ENCODE results near the gene ZYX. TPM values are rescaled to one million over a fixed set of nuclear protein-coding genes. Genes with fewer than 3 reads are reported as not detected.
"Not testable (repeated sequence)": the region's sequence is repeated elsewhere in the genome, so short reads cannot be mapped to it uniquely, and the experiment has no call there.

ZYX gene
- total RNA-seq, 1 donor from 2014 or later, result 86.2 TPM

DNA sequence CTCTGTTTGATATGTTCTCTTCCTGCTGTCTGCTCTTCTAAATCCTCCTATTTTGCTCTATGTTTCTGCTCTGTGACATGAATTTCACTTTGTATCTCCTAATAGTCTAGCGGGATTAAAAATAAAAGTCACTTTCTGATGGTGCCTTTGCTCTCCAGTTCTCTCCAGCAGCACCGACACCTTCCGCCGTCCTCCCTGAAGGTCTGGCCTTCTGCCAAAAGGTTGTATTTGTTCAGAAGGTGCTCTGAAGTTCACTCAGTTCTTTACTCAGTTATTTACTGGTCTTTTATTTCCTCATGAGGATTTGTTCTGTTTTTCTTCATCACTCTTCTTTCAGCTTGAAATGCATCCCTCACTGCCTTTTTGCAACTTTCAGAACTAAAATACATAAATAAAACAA is 38.7 kb downstream of the ZYX start:
- H3K27ac ChIP-seq, result no peak overlapping the region
- no peaks in the 10 kb centered on the region for H3K9me3 ChIP-seq
- H3K4me3 ChIP-seq, result no peak overlapping the region
- H3K4me1 ChIP-seq, result peaks cover 9% of the 10 kb centered on the region
- intact Hi-C loops (cut with DNase I), result loop anchor here (10.0 kb wide), 2 partner anchors 55 to 175 kb away; partner anchors contain the start of gene FAM131B
- no peaks in the 10 kb centered on the region for H3K27me3 ChIP-seq
- DNase-seq (ENCODE audit: extremely low spot score in 2 of 2), result no peak
- TF ChIP-seq POLR2AphosphoS5 (IDR thresholded peaks at IDR 0.05; ENCODE audit: insufficient read depth in 1 of 2, low read depth in 1 of 2) (no peak), POLR2A (IDR thresholded peaks at IDR 0.05) (no peak)
- TF ChIP-seq, protein P1, sequence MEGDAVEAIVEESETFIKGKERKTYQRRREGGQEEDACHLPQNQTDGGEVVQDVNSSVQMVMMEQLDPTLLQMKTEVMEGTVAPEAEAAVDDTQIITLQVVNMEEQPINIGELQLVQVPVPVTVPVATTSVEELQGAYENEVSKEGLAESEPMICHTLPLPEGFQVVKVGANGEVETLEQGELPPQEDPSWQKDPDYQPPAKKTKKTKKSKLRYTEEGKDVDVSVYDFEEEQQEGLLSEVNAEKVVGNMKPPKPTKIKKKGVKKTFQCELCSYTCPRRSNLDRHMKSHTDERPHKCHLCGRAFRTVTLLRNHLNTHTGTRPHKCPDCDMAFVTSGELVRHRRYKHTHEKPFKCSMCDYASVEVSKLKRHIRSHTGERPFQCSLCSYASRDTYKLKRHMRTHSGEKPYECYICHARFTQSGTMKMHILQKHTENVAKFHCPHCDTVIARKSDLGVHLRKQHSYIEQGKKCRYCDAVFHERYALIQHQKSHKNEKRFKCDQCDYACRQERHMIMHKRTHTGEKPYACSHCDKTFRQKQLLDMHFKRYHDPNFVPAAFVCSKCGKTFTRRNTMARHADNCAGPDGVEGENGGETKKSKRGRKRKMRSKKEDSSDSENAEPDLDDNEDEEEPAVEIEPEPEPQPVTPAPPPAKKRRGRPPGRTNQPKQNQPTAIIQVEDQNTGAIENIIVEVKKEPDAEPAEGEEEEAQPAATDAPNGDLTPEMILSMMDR (IDR thresholded peaks at IDR 0.05), result no peak
- no peaks in the 10 kb centered on the region for H3K36me3 ChIP-seq

DNA sequence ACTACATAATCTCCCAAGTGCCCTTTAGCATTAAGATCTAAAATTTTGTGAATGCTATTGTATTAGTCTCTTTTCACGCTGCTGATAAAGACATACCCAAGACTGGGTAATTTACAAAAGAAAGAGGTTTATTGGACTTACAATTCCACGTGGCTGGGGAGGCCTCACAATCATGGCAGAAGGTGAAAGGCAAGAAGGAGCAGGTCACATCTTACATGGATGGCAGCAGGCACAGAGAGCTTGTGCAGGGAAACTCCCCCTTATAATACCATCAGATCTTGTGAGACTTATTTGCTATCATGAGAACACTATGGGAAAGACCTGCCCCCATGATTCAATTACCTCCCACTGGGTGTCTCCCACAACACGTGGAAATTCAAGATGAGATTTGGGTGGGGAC is 39.5 kb downstream of the ZYX start:
- H3K27ac ChIP-seq; intact Hi-C loops (cut with DNase I); DNase-seq (ENCODE audit: extremely low spot score in 2 of 2); H3K9me3 ChIP-seq; H3K27me3 ChIP-seq; H3K4me3 ChIP-seq; H3K36me3 ChIP-seq; H3K4me1 ChIP-seq: not testable (repeated sequence)

DNA sequence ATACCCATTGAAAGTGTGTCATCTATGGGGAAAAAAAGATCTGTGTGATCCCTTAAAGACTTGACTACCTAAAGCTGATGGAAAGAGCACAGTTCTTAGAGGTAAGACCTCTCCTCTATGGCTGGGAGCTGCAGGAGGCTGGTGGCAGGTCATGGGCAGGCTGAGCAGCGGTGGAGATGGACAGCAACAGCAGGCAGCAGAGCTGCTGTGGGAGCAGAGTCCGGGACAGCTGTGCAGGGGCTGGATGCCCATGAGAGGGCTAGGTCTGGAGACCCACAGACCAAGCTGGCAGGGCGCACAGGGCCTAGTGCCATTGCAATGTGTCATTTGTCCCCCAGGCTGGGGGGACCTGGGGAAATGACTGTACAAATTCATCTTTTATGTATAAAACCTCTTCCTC is 40.9 kb downstream of the ZYX start:
- no peaks in the 10 kb centered on the region for H3K9me3 ChIP-seq
- intact Hi-C loops (cut with DNase I), result no loop called here
- no peak for DNase-seq (ENCODE audit: extremely low spot score in 2 of 2)
- no peaks in the 10 kb centered on the region for H3K4me1 ChIP-seq
- H3K36me3 ChIP-seq, result no peaks in the 10 kb centered on the region
- H3K4me3 ChIP-seq, result no peak overlapping the region
- no peaks in the 10 kb centered on the region for H3K27me3 ChIP-seq
- no peak overlapping the region for H3K27ac ChIP-seq
- TF ChIP-seq POLR2AphosphoS5 (IDR thresholded peaks at IDR 0.05; ENCODE audit: insufficient read depth in 1 of 2, low read depth in 1 of 2) (no peak), POLR2A (IDR thresholded peaks at IDR 0.05) (no peak)
- TF ChIP-seq, protein P1 (IDR thresholded peaks at IDR 0.05), result no peak

DNA sequence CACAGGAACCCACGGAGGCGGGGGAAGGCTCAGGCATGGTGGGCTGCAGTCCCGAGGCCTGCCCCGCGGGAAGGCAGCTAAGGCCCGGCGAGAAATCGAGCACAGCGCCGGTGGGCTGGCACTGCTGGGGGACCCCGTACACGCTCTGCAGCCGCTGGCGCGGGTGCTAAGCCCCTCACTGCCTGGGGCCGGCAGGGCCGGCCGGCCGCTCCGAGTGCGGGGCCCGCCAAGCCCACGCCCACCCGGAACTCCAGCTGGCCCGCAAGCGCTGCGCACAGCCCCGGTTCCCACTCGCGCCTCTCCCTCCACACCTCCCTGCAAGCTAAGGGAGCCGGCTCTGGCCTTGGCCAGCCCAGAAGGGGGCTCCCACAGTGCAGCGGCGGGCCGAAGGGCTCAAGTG is 43.3 kb downstream of the ZYX start:
- H3K27ac ChIP-seq; H3K4me3 ChIP-seq; H3K9me3 ChIP-seq; intact Hi-C loops (cut with DNase I); H3K27me3 ChIP-seq; H3K4me1 ChIP-seq; DNase-seq (ENCODE audit: extremely low spot score in 2 of 2); H3K36me3 ChIP-seq: not testable (repeated sequence)

DNA sequence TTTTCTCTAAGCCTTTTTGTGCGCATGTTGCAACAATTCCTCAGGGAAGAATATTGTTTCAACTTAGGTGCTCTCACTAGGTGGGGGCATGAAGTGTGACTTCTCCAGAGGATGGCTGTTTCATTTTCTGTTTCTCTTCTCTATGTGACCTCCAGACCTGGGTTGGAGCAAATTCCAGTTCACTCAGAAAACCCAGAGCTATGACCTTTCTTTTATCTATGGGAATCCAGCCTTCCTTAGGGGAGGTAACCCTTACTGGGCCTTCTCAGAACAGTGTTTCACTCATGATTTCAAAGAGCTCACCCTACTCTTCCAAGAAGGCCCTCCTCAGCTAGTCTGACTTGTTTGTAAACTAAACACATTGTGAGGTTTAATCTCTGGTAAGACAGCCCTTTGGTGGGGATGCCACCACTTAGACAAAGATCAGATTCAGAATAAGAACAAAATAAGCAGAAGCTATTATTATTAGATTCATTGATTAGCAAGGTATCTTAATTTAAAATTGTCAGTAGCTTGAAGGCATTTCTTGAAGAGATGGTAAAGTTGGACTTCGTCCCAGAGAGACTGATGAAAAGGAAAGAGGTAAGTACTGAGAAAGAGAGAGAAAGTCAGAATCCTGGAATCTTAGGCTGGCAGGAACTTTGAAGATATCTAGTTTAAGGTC is 45.5 kb downstream of the ZYX start:
- Histone ChIP-seq H3K27me3 (no peaks in the 10 kb centered on the region), H3K4me1 (no peaks in the 10 kb centered on the region), H3K9me3 (no peaks in the 10 kb centered on the region), H3K36me3 (no peaks in the 10 kb centered on the region), H3K27ac (no peak overlapping the region), H3K4me3 (no peak overlapping the region)
- DNase-seq (ENCODE audit: extremely low spot score in 2 of 2), result no peak
- no peak for TF ChIP-seq POLR2A (IDR thresholded peaks at IDR 0.05)
- TF ChIP-seq, protein P1 (IDR thresholded peaks at IDR 0.05), result no peak
- no peak for TF ChIP-seq POLR2AphosphoS5 (IDR thresholded peaks at IDR 0.05; ENCODE audit: insufficient read depth in 1 of 2, low read depth in 1 of 2)
- intact Hi-C loops (cut with DNase I), result no loop called here

DNA sequence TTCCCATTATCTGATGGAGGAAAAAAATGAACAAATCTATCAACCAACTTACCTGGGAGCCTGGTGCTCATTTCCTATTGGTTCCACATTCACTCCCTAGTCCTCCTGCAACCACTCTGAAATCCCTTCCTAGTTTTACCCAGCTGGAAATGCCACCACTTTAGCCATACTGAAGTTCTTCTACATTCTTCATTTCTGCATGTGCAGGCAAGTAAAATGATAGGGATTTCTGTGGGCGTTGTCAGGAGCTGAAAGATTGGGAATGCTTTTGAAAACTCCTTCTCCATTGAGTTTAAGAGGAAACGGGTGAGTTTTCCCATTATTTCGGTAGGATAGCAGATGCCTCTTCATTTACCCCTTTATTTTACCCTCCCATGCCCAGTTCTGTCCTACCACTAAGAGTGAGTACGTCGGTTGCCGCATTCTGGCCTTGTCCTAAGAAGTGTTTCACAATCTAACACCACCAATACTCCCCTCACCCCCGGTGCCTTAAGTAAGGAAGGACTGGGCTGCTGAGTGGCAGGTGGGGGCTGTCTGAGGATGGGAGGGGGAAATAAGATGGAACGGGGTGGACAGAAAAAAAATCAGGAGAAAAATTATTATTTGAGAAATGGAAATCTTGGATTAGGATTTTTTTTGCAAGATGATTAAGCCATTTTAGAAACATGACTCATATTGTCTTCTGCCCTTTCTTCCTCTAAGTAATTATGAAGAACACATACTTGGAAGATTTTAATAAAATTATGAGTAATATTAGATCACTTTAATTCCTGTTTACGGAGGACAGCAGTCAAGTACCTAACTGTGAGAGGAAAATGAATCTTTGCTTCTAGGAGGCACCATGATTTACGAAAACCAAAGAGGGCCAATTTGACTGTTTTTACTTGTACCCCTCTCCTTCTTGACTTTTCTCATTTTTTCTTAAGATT is 48.9 kb downstream of the ZYX start:
- H3K9me3 ChIP-seq, result no peaks in the 10 kb centered on the region
- H3K4me1 ChIP-seq, result no peaks in the 10 kb centered on the region
- H3K36me3 ChIP-seq, result no peaks in the 10 kb centered on the region
- TF ChIP-seq POLR2AphosphoS5 (IDR thresholded peaks at IDR 0.05; ENCODE audit: insufficient read depth in 1 of 2, low read depth in 1 of 2) (no peak), POLR2A (IDR thresholded peaks at IDR 0.05) (no peak)
- TF ChIP-seq, protein P1 (IDR thresholded peaks at IDR 0.05), result no peak
- no peak overlapping the region for H3K4me3 ChIP-seq
- DNase-seq (ENCODE audit: extremely low spot score in 2 of 2), result no peak
- H3K27ac ChIP-seq, result no peak overlapping the region
- intact Hi-C loops (cut with DNase I), result no loop called here
- H3K27me3 ChIP-seq, result no peaks in the 10 kb centered on the region

Data from vagina (tissue), 2 donors.